ENCODE results near the gene ABHD10.
A peak's percentile ranks its signal among the peaks of the same experiment; 100 is the strongest.

The ABHD10 gene

GRCh38 chr3:111961461-111962164 is 17.2 kb upstream of the ABHD10 start:
- FAIRE-seq (no peak), DNase-seq (ENCODE audit: extremely low spot score, insufficient read length, low read depth) (no peak)

DNA sequence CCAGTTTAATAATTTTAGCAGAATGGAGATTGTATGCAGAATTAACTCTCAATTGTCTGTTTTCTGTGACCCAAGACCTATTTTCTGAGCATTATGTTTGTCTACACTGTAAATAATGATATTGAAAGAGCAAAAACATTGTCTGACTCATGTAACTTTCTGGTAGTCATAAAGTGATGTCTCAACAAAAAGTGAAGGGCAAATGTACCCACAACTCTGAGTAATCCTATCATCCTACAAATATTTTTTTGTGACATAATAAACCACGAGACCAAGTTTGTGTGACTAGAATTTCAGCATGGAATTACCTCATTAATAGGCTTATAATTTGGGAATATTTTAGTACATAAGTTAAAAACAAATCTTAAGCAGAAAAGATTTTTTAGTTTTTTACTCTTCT is 15.4 kb upstream of the ABHD10 start:
- no peak for DNase-seq (ENCODE audit: extremely low spot score, insufficient read length, low read depth)
- no peak for FAIRE-seq

GRCh38 chr3:111965484-111965883 is 13.3 kb upstream of the ABHD10 start:
- no peak for DNase-seq (ENCODE audit: extremely low spot score, insufficient read length, low read depth)
- FAIRE-seq = no peak

DNA sequence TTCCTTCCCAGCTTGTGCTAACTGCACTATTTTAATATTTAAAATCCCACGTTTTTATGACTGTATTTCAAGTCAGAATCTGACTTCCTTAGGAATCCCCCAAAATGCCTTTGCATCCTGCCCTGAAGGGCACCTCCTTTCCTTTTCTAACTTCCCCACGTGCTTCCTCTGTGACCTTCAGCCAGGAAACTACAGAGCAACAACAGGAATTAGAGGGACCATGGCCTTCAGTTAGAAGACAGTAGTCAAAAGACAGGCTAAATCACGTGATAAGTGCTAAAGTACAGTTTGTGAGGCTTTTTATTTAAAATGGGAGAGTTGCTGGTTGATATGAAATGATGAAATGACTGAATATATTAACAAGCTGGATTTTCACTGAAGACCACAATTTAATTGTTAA is 11.8 kb upstream of the ABHD10 start:
- FAIRE-seq = no peak
- no peak for DNase-seq (ENCODE audit: extremely low spot score, insufficient read length, low read depth)

DNA sequence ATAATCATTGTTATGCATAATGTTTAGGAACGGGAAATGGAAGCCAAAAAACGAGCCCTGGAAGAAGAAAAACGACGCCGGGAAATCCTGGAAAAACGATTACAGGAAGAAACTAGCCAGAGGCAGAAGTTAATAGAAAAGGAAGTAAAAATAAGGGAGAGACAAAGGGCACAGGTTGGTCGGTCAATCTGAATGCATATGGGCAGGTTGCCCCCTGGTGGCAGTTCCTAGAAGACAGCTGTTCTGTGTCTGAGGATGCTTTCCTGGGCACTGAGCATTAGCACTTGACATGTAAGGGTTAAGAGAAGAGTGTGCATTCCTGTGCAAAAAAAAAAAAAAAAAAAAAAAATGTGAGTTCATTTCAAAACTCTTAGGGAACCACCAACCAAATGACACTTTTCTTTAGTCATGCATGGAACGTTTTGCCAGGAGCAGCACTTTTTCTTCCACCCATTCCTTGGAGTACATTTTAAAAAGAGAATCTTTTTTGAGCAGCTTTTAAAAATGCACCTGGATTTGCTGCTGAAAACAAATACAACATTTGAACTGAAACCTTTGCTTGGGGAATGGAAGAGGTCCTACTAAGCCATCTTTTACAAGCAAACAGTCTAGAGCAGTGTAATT is 11.1 kb upstream of the ABHD10 start:
- DNase-seq (ENCODE audit: extremely low spot score, insufficient read length, low read depth) (peak; percentile 22), FAIRE-seq (peak; percentile 97)

- FAIRE-seq (no peak), DNase-seq (ENCODE audit: extremely low spot score, insufficient read length, low read depth) (no peak)
Observed at GRCh38 chr3:111968319-111969054, 10.3 kb upstream of the ABHD10 start.

GRCh38 chr3:111970376-111970775 is 8.4 kb upstream of the ABHD10 start:
- FAIRE-seq (no peak), DNase-seq (ENCODE audit: extremely low spot score, insufficient read length, low read depth) (no peak)

- no peak for DNase-seq (ENCODE audit: extremely low spot score, insufficient read length, low read depth)
- FAIRE-seq = no peak
Observed at GRCh38 chr3:111971533-111972130, 7.2 kb upstream of the ABHD10 start.

- no peak for FAIRE-seq
Observed at GRCh38 chr3:111972891-111973290, 5.9 kb upstream of the ABHD10 start.

DNA sequence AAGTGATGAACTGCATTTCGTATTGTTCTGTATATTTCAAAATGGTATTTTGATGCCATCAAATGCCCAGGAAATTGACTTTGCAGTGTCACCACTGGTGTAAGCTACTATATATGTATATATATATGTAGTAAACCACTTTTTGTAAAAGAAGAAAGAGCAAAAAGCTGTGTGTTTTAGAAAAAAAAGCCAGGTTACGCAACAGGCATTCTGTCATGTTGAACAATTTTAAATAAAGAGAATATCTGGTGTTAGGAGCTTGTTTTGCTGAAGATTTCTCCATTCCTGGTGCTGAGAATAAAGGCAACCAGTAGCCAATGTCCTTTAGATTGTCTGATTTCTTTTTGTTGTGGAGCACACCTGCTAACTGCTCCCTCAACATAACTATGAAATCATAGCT is 3.7 kb upstream of the ABHD10 start:
- no peak for DNase-seq (ENCODE audit: extremely low spot score, insufficient read length, low read depth)
- no peak for FAIRE-seq

More at GRCh38 chr3:111972891-111973290, 5.9 kb upstream of the ABHD10 start:
- DNase-seq (ENCODE audit: extremely low spot score, insufficient read length, low read depth) = no peak

DNA sequence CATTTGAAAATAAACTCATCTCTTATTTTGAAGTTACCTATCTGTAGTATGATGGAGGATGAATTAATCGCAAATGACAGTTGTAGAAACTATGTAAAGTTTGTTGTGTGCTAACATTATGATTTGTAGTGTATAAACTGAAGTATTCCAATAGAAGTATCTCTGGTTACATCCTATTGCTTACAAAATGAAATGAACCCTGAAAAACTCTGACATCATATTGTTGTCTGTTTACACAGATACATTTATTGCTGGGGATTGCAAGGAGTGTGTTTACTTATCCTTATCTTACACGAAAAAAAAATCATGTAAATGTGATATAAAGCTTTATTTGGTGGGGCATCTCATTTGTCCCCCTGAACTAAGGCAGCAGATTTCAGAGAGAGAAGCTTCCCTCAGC is 2.6 kb upstream of the ABHD10 start:
- DNase-seq (ENCODE audit: extremely low spot score, insufficient read length, low read depth) (no peak), FAIRE-seq (no peak)

GRCh38 chr3:111979434-111980038 is 710 bp downstream of the ABHD10 start:
- FAIRE-seq (no peak), DNase-seq (ENCODE audit: extremely low spot score, insufficient read length, low read depth) (no peak)

- FAIRE-seq = no peak
- DNase-seq (ENCODE audit: extremely low spot score, insufficient read length, low read depth) = no peak
Observed at GRCh38 chr3:111980716-111981456, 2.1 kb downstream of the ABHD10 start.

GRCh38 chr3:111981457-111981763 is 2.6 kb downstream of the ABHD10 start:
- DNase-seq (ENCODE audit: extremely low spot score, insufficient read length, low read depth) (no peak), FAIRE-seq (no peak)

GRCh38 chr3:111984636-111985298 is 5.9 kb downstream of the ABHD10 start:
- DNase-seq (ENCODE audit: extremely low spot score, insufficient read length, low read depth) (no peak), FAIRE-seq (no peak)

DNA sequence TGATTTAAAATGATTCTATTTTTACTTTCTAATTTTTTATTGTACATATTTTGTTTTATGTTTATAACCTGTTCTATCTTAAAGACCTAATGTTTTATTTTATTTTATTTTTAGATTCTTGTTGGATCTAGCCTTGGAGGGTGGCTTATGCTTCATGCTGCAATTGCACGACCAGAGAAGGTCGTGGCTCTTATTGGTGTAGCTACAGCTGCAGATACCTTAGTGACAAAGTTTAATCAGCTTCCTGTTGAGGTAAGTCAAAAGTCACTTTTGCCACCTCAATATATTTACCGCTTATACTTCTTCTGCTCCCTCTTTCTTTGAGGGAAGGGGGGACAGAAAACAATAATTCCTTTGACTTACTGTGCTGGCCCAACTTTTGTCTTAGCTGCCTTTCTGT is 8.0 kb downstream of the ABHD10 start:
- FAIRE-seq = no peak
- no peak for DNase-seq (ENCODE audit: extremely low spot score, insufficient read length, low read depth)

DNA sequence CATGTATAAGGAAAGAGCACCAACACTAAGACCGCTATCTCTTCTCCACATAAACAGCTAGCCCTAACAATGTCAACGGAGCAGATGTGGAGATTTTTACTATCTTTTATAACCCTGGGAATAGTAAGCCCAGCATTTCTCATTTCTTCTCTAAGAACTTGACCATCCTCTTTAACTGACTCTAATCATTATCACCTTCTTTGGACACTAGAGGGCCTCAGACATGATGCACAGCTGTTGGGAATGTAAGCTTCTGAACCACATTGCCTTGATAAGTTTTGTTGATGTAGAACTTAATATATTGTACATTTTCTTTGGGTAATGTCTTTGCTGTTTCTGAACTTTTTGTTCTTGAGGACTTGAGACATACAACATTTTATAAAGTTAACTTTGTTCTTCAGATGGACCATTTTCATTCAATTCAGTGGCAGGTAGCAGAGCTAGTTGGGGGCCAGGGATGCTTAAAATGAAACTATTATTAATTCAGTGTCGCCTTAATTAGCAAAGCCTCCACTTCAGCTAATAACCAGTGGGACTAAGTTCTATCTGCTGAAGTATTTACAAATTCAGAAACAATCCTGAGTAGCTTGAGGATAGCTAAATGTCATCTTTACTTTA is 10.3 kb downstream of the ABHD10 start:
- no peak for DNase-seq (ENCODE audit: extremely low spot score, insufficient read length, low read depth)
- FAIRE-seq = peak; percentile 89

GRCh38 chr3:111993038-111993437 is 14.2 kb downstream of the ABHD10 start:
- DNase-seq (ENCODE audit: extremely low spot score, insufficient read length, low read depth) (no peak), FAIRE-seq (no peak)

Measured in GM18507 (cell line).